ENCODE measurements around the gene KCNC4.

DNA sequence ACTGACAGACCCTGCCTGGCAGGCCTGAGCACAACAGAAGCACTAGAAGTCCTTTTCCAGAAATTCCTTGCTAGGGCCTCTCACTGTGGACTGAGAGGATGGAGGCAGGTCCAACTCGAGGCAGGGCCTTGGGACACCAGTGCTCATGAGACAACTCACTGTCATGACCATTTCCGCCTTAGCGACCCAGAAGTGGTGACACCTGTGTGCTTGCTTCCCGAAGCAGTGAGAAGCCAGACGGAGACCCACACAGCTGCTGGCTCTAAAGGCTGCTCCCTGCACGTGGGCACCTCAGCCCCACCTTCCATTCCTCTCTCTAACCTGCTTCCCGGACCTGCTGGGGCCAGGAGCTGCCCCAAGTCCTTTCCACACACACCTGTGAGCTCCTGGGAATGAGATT lies 33.0 kb downstream of the KCNC4 start:
- TF ChIP-seq, protein P1, sequence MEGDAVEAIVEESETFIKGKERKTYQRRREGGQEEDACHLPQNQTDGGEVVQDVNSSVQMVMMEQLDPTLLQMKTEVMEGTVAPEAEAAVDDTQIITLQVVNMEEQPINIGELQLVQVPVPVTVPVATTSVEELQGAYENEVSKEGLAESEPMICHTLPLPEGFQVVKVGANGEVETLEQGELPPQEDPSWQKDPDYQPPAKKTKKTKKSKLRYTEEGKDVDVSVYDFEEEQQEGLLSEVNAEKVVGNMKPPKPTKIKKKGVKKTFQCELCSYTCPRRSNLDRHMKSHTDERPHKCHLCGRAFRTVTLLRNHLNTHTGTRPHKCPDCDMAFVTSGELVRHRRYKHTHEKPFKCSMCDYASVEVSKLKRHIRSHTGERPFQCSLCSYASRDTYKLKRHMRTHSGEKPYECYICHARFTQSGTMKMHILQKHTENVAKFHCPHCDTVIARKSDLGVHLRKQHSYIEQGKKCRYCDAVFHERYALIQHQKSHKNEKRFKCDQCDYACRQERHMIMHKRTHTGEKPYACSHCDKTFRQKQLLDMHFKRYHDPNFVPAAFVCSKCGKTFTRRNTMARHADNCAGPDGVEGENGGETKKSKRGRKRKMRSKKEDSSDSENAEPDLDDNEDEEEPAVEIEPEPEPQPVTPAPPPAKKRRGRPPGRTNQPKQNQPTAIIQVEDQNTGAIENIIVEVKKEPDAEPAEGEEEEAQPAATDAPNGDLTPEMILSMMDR (IDR thresholded peaks at IDR 0.05), result no peak
- TF ChIP-seq POLR2A (IDR thresholded peaks at IDR 0.05), result no peak

Measured in thyroid gland (tissue), 4 donors.